Liver (tissue), 3 donors: Measurements from ENCODE around the gene INSIG2.

Source experiments
- CTCF ChIP-seq: fragments of 150-350 bp; IDR thresholded peaks from 2 replicates; pipeline ENCODE4 v1.5.1; 2017; ENCODE audit warnings: improper control_type of control experiment, low read depth, low read length; ENCODE audit not compliant: missing input control
- RXRA ChIP-seq, 2 donors: IDR thresholded peaks; 2 replicates each; pipeline ENCODE4 v1.6.1; 2017 to 2018; ENCODE audit warnings: antibody characterized with exemption in 2 of 2, mild to moderate bottlenecking in 1 of 2
- ZBTB33 ChIP-seq: IDR thresholded peaks from 2 replicates; pipeline ENCODE4 v1.6.1; 2016; ENCODE audit warnings: antibody characterized with exemption
- donor health status: healthy.
- donor health status: healthy.

- TF ChIP-seq RXRA (IDR thresholded peaks at IDR 0.05) (no peak), CTCF (no peak), ZBTB33 (no peak)
Observed at GRCh38 chr2:118065015-118065706, 23.1 kb upstream of the INSIG2 start.
